OCI-LY7 (cell line): ENCODE measurements around the gene UNC13B. TPM values are rescaled to one million over a fixed set of nuclear protein-coding genes. Genes with fewer than 3 reads are reported as not detected.

Experiments
- BruUV-seq: library from RNA; stranded (reverse); fragments of 400-500 nt; replicated peaks from 2 replicates; lab custom pipeline; 2021; lab: Mats Ljungman, UMichigan
- CTCF ChIA-PET: fragments of 300-600 bp; sonication (Branson Sonifier 250); formaldehyde crosslinking; loops from one replicate; lab custom pipeline; 2022; ENCODE audit warnings: antibody characterized with exemption; ENCODE audit not compliant: unreplicated experiment; lab: Charles Lee
- POLR2A ChIA-PET: fragments of 300-600 bp; sonication (Branson Sonifier 250); formaldehyde crosslinking; loops from one replicate; lab custom pipeline; 2022; ENCODE audit warnings: antibody characterized with exemption; lab: Charles Lee
- DNase-seq: peaks from one replicate; pipeline ENCODE4 v3.0.0-alpha.2; 2015; ENCODE audit warnings: low spot score
- H2AFZ ChIP-seq: fragments of 200-600 bp; sonication (generic), shearing (Covaris generic); 2 replicates; pipeline ENCODE4 v1.6.1; 2014; ENCODE audit warnings: mild to moderate bottlenecking, antibody characterized with exemption, low read length, moderate library complexity
- H3K27ac ChIP-seq: fragments of 200-600 bp; sonication (generic); 2 replicates; pipeline ENCODE4 v1.5.1; 2014; ENCODE audit warnings: mixed run types, low read depth, mild to moderate bottlenecking, moderate library complexity, low read length, inconsistent platforms; ENCODE audit not compliant: poor library complexity, severe bottlenecking
- H3K36me3 ChIP-seq: fragments of 200-600 bp; sonication (generic); 2 replicates; pipeline ENCODE4 v1.6.1; 2014; ENCODE audit warnings: mild to moderate bottlenecking, antibody characterized with exemption, low read length, moderate library complexity, mixed read lengths; ENCODE audit not compliant: insufficient read depth
- H3K4me1 ChIP-seq: fragments of 200-600 bp; sonication (generic); 2 replicates; pipeline ENCODE4 v1.5.1; 2014; ENCODE audit warnings: mild to moderate bottlenecking, low read length; ENCODE audit not compliant: insufficient read depth, poor library complexity, severe bottlenecking
- H3K4me2 ChIP-seq: fragments of 200-600 bp; sonication (generic); 2 replicates; pipeline ENCODE4 v1.6.1; 2014; ENCODE audit warnings: mild to moderate bottlenecking, low read length
- H3K4me3 ChIP-seq: fragments of 200-600 bp; sonication (generic); 2 replicates; pipeline ENCODE4 v1.5.1; 2014; ENCODE audit warnings: mild to moderate bottlenecking, low read depth, low read length; ENCODE audit not compliant: poor library complexity, severe bottlenecking
- H3K79me2 ChIP-seq: fragments of 200-600 bp; sonication (generic); 2 replicates; pipeline ENCODE4 v1.6.1; 2016; ENCODE audit warnings: low read depth, mild to moderate bottlenecking, low read length, moderate library complexity, mixed read lengths; ENCODE audit not compliant: insufficient read depth
- H3K9me2 ChIP-seq: fragments of 200-600 bp; sonication (generic); 2 replicates; pipeline ENCODE4 v1.6.1; 2016; ENCODE audit warnings: mild to moderate bottlenecking, low read length, mixed read lengths; ENCODE audit not compliant: insufficient read depth
- H3K9me3 ChIP-seq: fragments of 200-600 bp; sonication (generic); 2 replicates; pipeline ENCODE4 v1.6.1; 2014; ENCODE audit warnings: mild to moderate bottlenecking, mixed run types, low read length, mixed read lengths
- H4K20me1 ChIP-seq: fragments of 200-600 bp; sonication (generic); 2 replicates; pipeline ENCODE4 v1.6.1; 2014; ENCODE audit warnings: mild to moderate bottlenecking, antibody characterized with exemption, low read length, moderate library complexity, mixed read lengths; ENCODE audit not compliant: insufficient read depth
- CTCF ChIP-seq: fragments of 200-600 bp; sonication (generic); conservative IDR thresholded peaks from 2 replicates; pipeline ENCODE4 v1.5.1; 2014; ENCODE audit warnings: mild to moderate bottlenecking, antibody characterized with exemption, low read length, moderate library complexity, mixed read lengths
- EZH2phosphoT487 ChIP-seq: fragments of 200-600 bp; sonication (generic); IDR thresholded peaks from 2 replicates; pipeline ENCODE4 v1.6.1; 2018; ENCODE audit warnings: low read depth, borderline replicate concordance, mild to moderate bottlenecking, mixed run types, antibody characterized with exemption, low read length, moderate library complexity, mixed read lengths
- intact Hi-C: fragments of 100-400 bp; cut with micrococcal nuclease; formaldehyde crosslinking; loops from one replicate; pipeline ENCODE4 v1.10.0; 2022; ENCODE audit not compliant: unreplicated experiment
- total RNA-seq, 2 experiments: library from RNA; depleted of rRNA in 1 of 2; stranded (reverse); fragments of >200 nt in 1 of 2; shearing (Covaris generic) in 1 of 2; gene quantifications; 2 replicates each; pipeline ENCODE4 v1.2.3, GENCODE V29; 2014 to 2022

Gene UNC13B
- total RNA-seq, 2 experiments from 2014 or later: 1.7 to 5.8 TPM

- no TSS peak for BruUV-seq
Observed at GRCh38 chr9:35115680-35116538, 45.9 kb upstream of the UNC13B start, which contains the start of gene ATOSB. Gene ATOSB, minus strand, starts transcription at chr9:35115862. Its CDS starts 7,588 bp downstream, at chr9:35108274.

DNA sequence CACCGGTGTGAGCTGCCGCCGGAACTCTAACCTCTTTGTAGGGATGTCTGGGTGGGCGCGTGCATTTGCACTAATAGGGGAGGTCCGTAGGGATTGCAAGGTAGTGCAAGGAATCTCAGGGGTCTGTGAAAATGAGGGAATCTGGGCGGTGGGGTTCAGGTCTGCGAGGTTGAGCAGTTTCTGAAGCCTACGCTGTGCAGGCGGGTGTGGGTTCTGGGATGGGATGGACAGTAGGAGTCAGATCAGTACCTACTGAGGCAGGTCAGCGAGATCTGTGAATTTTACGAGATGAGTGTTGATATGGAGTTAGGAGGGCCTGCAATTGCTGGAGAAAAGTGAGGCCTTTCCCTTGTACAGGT is 45.3 kb upstream of the UNC13B start:
- DNase-seq: no peak
- Histone ChIP-seq H3K27ac (peak overlapping the region; percentile 73), H3K4me3 (peak overlapping the region; percentile 74), H4K20me1 (no peaks in the 10 kb centered on the region), H3K9me3 (no peaks in the 10 kb centered on the region), H2AFZ (peak overlapping the region; percentile 82), H3K4me1 (peaks cover 35% of the 10 kb centered on the region), H3K36me3 (no peaks in the 10 kb centered on the region), H3K79me2 (no peaks in the 10 kb centered on the region), H3K9me2 (no peaks in the 10 kb centered on the region), H3K4me2 (peak overlapping the region; percentile 96)
- no TSS peak for BruUV-seq
- intact Hi-C loops: loop anchor here (1.0 to 5.0 kb wide), 7 partner anchors 46 to 501 kb away; partner anchors contain the start of genes CD72, DNAJB5 and UNC13B
- ChIA-PET CTCF (no interaction called here), POLR2A (interaction anchor here (1.0 to 1.2 kb wide), 2 partner anchors 13 to 141 kb away, joined by 4 to 5 read pairs; partner anchors contain the start of gene STOML2)
- TF ChIP-seq CTCF (no peak), EZH2phosphoT487 (no peak)

More at GRCh38 chr9:35115680-35116538, 45.9 kb upstream of the UNC13B start, which contains the start of gene ATOSB:
- Histone ChIP-seq H3K4me1 (peaks cover 38% of the 10 kb centered on the region), H4K20me1 (no peaks in the 10 kb centered on the region), H3K79me2 (no peaks in the 10 kb centered on the region), H3K27ac (peak within 1 kb of the TSS; percentile 73), H3K4me3 (peak within 1 kb of the TSS; percentile 74), H3K4me2 (peak within 1 kb of the TSS; percentile 96), H3K9me2 (no peaks in the 10 kb centered on the region), H3K36me3 (no peaks in the 10 kb centered on the region), H3K9me3 (no peaks in the 10 kb centered on the region), H2AFZ (peak within 1 kb of the TSS; percentile 82)
- peak; percentile 95 for DNase-seq
- POLR2A ChIA-PET: interaction anchor here (1.0 to 1.2 kb wide), 3 partner anchors 12 to 141 kb away, joined by 3 to 5 read pairs (median 4); partner anchors contain the start of gene STOML2
- intact Hi-C loops: loop anchor here (1.0 to 5.0 kb wide), 7 partner anchors 46 to 501 kb away; partner anchors contain the start of genes CD72, DNAJB5 and UNC13B
- CTCF ChIA-PET: interaction anchor here (0.6 to 1.0 kb wide), 3 partner anchors 19 to 438 kb away, joined by 3 to 8 read pairs (median 3); partner anchors contain the start of gene PIGO
- no peak for TF ChIP-seq CTCF
- TF ChIP-seq EZH2phosphoT487: no peak
